H9 (cell line): Measurements from ENCODE around the gene NFAM1. TPM values are rescaled to one million over a fixed set of nuclear protein-coding genes. Genes with fewer than 3 reads are reported as not detected.

Experiments used
- DNase-seq: peaks from one replicate; pipeline ENCODE4 v3.0.0-alpha.2; 2017
- H2AFZ ChIP-seq: one replicate; pipeline ENCODE4 v1.6.1; 2013; ENCODE audit warnings: mild to moderate bottlenecking, low read length, control low read depth, moderate library complexity
- H2AK5ac ChIP-seq: 2 replicates; pipeline ENCODE4 v1.6.1; 2013; ENCODE audit warnings: low read length, control low read depth, mixed read lengths; ENCODE audit not compliant: insufficient read length
- H2BK120ac ChIP-seq: one replicate; pipeline ENCODE4 v1.6.1; 2013; ENCODE audit warnings: low read depth, mild to moderate bottlenecking, low read length, control low read depth, inconsistent platforms; ENCODE audit not compliant: poor library complexity, severe bottlenecking
- H2BK12ac ChIP-seq: 2 replicates; pipeline ENCODE4 v1.6.1; 2013; ENCODE audit warnings: low read length, control low read depth, mixed read lengths, low read depth; ENCODE audit not compliant: insufficient read length
- H2BK15ac ChIP-seq: 2 replicates; pipeline ENCODE4 v1.6.1; 2013; ENCODE audit warnings: low read depth, low read length, control low read depth
- H2BK20ac ChIP-seq: one replicate; pipeline ENCODE4 v1.6.1; 2013; ENCODE audit warnings: low read depth, mild to moderate bottlenecking, low read length, control low read depth, inconsistent platforms; ENCODE audit not compliant: poor library complexity, severe bottlenecking
- H2BK5ac ChIP-seq: 2 replicates; pipeline ENCODE4 v1.6.1; 2013; ENCODE audit warnings: low read length, control low read depth, mixed read lengths; ENCODE audit not compliant: insufficient read length
- H3K14ac ChIP-seq: 2 replicates; pipeline ENCODE4 v1.6.1; 2013; ENCODE audit warnings: low read length, control low read depth; ENCODE audit not compliant: insufficient read depth
- H3K18ac ChIP-seq: 2 replicates; pipeline ENCODE4 v1.6.1; 2013; ENCODE audit warnings: low read depth, mild to moderate bottlenecking, mixed read lengths, low read length, control low read depth; ENCODE audit not compliant: insufficient read length
- H3K23ac ChIP-seq: 2 replicates; pipeline ENCODE4 v1.6.1; 2013; ENCODE audit warnings: low read length, control low read depth, mixed read lengths, low read depth; ENCODE audit not compliant: insufficient read length
- H3K23me2 ChIP-seq: 2 replicates; pipeline ENCODE4 v1.6.1; 2013; ENCODE audit warnings: low read depth, mild to moderate bottlenecking, mixed read lengths, low read length, control low read depth; ENCODE audit not compliant: insufficient read length, poor library complexity, severe bottlenecking
- H3K27ac ChIP-seq: 2 replicates; pipeline ENCODE4 v1.5.1; 2013; ENCODE audit warnings: low read length, control low read depth, mixed read lengths, low read depth; ENCODE audit not compliant: insufficient read length
- H3K27me3 ChIP-seq: 2 replicates; pipeline ENCODE4 v1.6.1; 2013; ENCODE audit warnings: low read length, control low read depth, inconsistent platforms; ENCODE audit not compliant: insufficient read depth
- H3K4ac ChIP-seq: 2 replicates; pipeline ENCODE4 v1.6.1; 2013; ENCODE audit warnings: low read depth, mild to moderate bottlenecking, control low read depth, inconsistent platforms, low read length, moderate library complexity
- H3K4me1 ChIP-seq: 2 replicates; pipeline ENCODE4 v1.6.1; 2013; ENCODE audit warnings: low read length, control low read depth, inconsistent platforms; ENCODE audit not compliant: insufficient read depth
- H3K4me2 ChIP-seq: 2 replicates; pipeline ENCODE4 v1.6.1; 2013; ENCODE audit warnings: low read length, control low read depth, mixed read lengths; ENCODE audit not compliant: insufficient read length, insufficient read depth
- H3K56ac ChIP-seq: 2 replicates; pipeline ENCODE4 v1.6.1; 2013; ENCODE audit warnings: low read depth, mild to moderate bottlenecking, mixed read lengths, low read length, control low read depth; ENCODE audit not compliant: insufficient read length
- H3K79me1 ChIP-seq: 2 replicates; pipeline ENCODE4 v1.6.1; 2013; ENCODE audit warnings: low read depth, mild to moderate bottlenecking, moderate library complexity, low read length, control low read depth, inconsistent platforms; ENCODE audit not compliant: insufficient read depth, poor library complexity, severe bottlenecking
- H3K79me2 ChIP-seq: 2 replicates; pipeline ENCODE4 v1.6.1; 2013; ENCODE audit warnings: low read length, control low read depth, inconsistent platforms; ENCODE audit not compliant: insufficient read depth
- H3K9ac ChIP-seq: 2 replicates; pipeline ENCODE4 v1.6.1; 2013; ENCODE audit warnings: low read length, control low read depth, mixed read lengths; ENCODE audit not compliant: insufficient read length; ENCODE audit errors: extremely low read depth
- H3K9me3 ChIP-seq: one replicate; pipeline ENCODE4 v1.6.1; 2013; ENCODE audit warnings: low read depth, low read length, inconsistent platforms; ENCODE audit not compliant: control insufficient read depth
- H3T11ph ChIP-seq: one replicate; pipeline ENCODE4 v1.6.1; 2013; ENCODE audit warnings: mild to moderate bottlenecking, low read length, control low read depth, inconsistent platforms
- H4K20me1 ChIP-seq: one replicate; pipeline ENCODE4 v1.6.1; 2013; ENCODE audit not compliant: control insufficient read depth, insufficient read length, insufficient read depth
- H4K5ac ChIP-seq: 2 replicates; pipeline ENCODE4 v1.6.1; 2013; ENCODE audit warnings: low read depth, mild to moderate bottlenecking, mixed read lengths, low read length, control low read depth; ENCODE audit not compliant: insufficient read length
- H4K8ac ChIP-seq: replicated peaks from 2 replicates; pipeline ENCODE4 v1.6.1; 2013; ENCODE audit warnings: low read length, control low read depth, mixed read lengths, low read depth; ENCODE audit not compliant: insufficient read length
- H4K91ac ChIP-seq: 2 replicates; pipeline ENCODE4 v1.6.1; 2013; ENCODE audit warnings: low read depth, mild to moderate bottlenecking, moderate library complexity, mixed read lengths, low read length, control low read depth; ENCODE audit not compliant: insufficient read length
- H3K27ac Mint-ChIP-seq, 3 experiments: 2 replicates in 2 of 3; 3 replicates in 1 of 3; pipeline ENCODE4 v1.8.0; 2020 to 2021; ENCODE audit warnings: mixed read lengths in 3 of 3, mild to moderate bottlenecking in 1 of 3, moderate library complexity in 1 of 3
- H3K27me3 Mint-ChIP-seq: 2 replicates; pipeline ENCODE4 v1.8.0; 2021; ENCODE audit warnings: low read depth, mild to moderate bottlenecking, moderate library complexity, mixed read lengths
- H3K36me3 Mint-ChIP-seq, 3 experiments: 2 replicates in 2 of 3; 3 replicates in 1 of 3; pipeline ENCODE4 v1.8.0; 2020 to 2021; ENCODE audit warnings: low read depth in 3 of 3, mixed read lengths in 3 of 3; ENCODE audit not compliant: insufficient read depth in 1 of 3
- H3K4me1 Mint-ChIP-seq, 2 experiments: 2 replicates each; pipeline ENCODE4 v1.8.0; 2020; ENCODE audit warnings: mixed read lengths in 2 of 2
- H3K4me3 Mint-ChIP-seq, 2 experiments: 2 replicates in 1 of 2; 3 replicates in 1 of 2; pipeline ENCODE4 v1.8.0; 2020 to 2021; ENCODE audit warnings: mild to moderate bottlenecking in 2 of 2, mixed read lengths in 2 of 2, moderate library complexity in 1 of 2
- H3K9me3 Mint-ChIP-seq, 2 experiments: 2 replicates in 1 of 2; 3 replicates in 1 of 2; pipeline ENCODE4 v1.8.0; 2020; ENCODE audit warnings: mild to moderate bottlenecking in 2 of 2, mixed read lengths in 2 of 2, moderate library complexity in 1 of 2
- WGBS: extraction: QIAGEN DNeasy Blood & Tissue Kit; methylation state at CpG from one replicate; pipeline ENCODE4 v1.1.7; 2013; ENCODE audit warnings: missing lambda C conversion rate, low lambda C conversion rate, mixed read lengths; ENCODE audit not compliant: insufficient read length; ENCODE audit errors: extremely low coverage; 5-methylcytosine and 5-hydroxymethylcytosine counted together
- total RNA-seq: library from RNA; stranded (reverse); gene quantifications from 2 replicates; pipeline ENCODE4 v1.2.1, GENCODE V29; 2021
- TF ChIP-seq, protein P1 (sequence below): fragments of 200-600 bp; sonication (generic); conservative IDR thresholded peaks from 3 replicates; pipeline ENCODE4 v1.8.0; 2021; ENCODE audit warnings: antibody characterized with exemption, mild to moderate bottlenecking

The NFAM1 gene
- total RNA-seq, 1 experiment from 2014 or later: 0.68 TPM

GRCh38 chr22:42350373-42350772 lies 81.8 kb downstream of the NFAM1 start:
- Histone ChIP-seq H3K14ac (no peak overlapping the region), H2AFZ (no peak overlapping the region), H3K4ac (no peak overlapping the region), H3K4me1 (no peaks in the 10 kb centered on the region), H3K79me1 (no peaks in the 10 kb centered on the region), H3K9ac (no peak overlapping the region), H3K4me2 (no peak overlapping the region), H2BK120ac (no peak overlapping the region), H2AK5ac (no peak overlapping the region), H3K27ac (no peak overlapping the region), H3T11ph (no peak overlapping the region), H2BK15ac (no peak overlapping the region), H2BK5ac (no peak overlapping the region), H3K79me2 (no peaks in the 10 kb centered on the region), H3K18ac (no peak overlapping the region), H2BK12ac (no peak overlapping the region), H3K56ac (no peak overlapping the region), H4K91ac (no peak overlapping the region), H3K23ac (no peak overlapping the region), H3K27me3 (no peaks in the 10 kb centered on the region), H3K23me2 (no peaks in the 10 kb centered on the region), H3K9me3 (no peaks in the 10 kb centered on the region), H4K8ac (no peak overlapping the region), H4K5ac (no peak overlapping the region), H4K20me1 (no peaks in the 10 kb centered on the region), H2BK20ac (no peak overlapping the region)
- no peaks in the 10 kb centered on the region for H3K36me3 Mint-ChIP-seq
- WGBS: no CpG with 5 or more reads among the region's 4 CpGs
- no peak for DNase-seq
- H3K9me3 Mint-ChIP-seq: peaks cover 0 to 2% of the 10 kb centered on the region in 2 experiments; a peak in 3 of 5 replicates
- peaks cover 25% of the 10 kb centered on the region for H3K27me3 Mint-ChIP-seq
- no peak overlapping the region for H3K27ac Mint-ChIP-seq
- TF ChIP-seq, protein P1, sequence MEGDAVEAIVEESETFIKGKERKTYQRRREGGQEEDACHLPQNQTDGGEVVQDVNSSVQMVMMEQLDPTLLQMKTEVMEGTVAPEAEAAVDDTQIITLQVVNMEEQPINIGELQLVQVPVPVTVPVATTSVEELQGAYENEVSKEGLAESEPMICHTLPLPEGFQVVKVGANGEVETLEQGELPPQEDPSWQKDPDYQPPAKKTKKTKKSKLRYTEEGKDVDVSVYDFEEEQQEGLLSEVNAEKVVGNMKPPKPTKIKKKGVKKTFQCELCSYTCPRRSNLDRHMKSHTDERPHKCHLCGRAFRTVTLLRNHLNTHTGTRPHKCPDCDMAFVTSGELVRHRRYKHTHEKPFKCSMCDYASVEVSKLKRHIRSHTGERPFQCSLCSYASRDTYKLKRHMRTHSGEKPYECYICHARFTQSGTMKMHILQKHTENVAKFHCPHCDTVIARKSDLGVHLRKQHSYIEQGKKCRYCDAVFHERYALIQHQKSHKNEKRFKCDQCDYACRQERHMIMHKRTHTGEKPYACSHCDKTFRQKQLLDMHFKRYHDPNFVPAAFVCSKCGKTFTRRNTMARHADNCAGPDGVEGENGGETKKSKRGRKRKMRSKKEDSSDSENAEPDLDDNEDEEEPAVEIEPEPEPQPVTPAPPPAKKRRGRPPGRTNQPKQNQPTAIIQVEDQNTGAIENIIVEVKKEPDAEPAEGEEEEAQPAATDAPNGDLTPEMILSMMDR: no peak
- no peak overlapping the region for H3K4me3 Mint-ChIP-seq
- peaks cover 25 to 35% of the 10 kb centered on the region in 2 experiments for H3K4me1 Mint-ChIP-seq
